K562 (cell line): ENCODE results near the gene ZNF768. TPM values are rescaled to one million over a fixed set of nuclear protein-coding genes. Genes with fewer than 3 reads are reported as not detected.

Experiments
- ATF1 ChIP-seq, 2 experiments: fragments of 450-650 bp in 1 of 2; IDR thresholded peaks; 2 replicates each; pipeline ENCODE4 v1.6.1; 2016; ENCODE audit warnings: missing compliant biosample characterization in 1 of 2, missing genetic modification characterization in 1 of 2
- BRF1 ChIP-seq: IDR thresholded peaks from 3 replicates; pipeline ENCODE4 v1.6.1; 2011; ENCODE audit warnings: borderline replicate concordance, mild to moderate bottlenecking; ENCODE audit not compliant: insufficient read length; ENCODE audit errors: extremely low read depth
- CHD4 ChIP-seq: fragments of 200-600 bp; sonication (generic); IDR thresholded peaks from 3 replicates; pipeline ENCODE4 v1.6.1; 2012; ENCODE audit warnings: low read depth, mild to moderate bottlenecking, mixed read lengths, low read length, inconsistent platforms; ENCODE audit not compliant: insufficient read depth, insufficient replicate concordance, poor library complexity, severe bottlenecking
- FOXK2 ChIP-seq, 2 experiments: fragments of 450-650 bp; IDR thresholded peaks in 1 of 2; conservative IDR thresholded peaks in 1 of 2; 2 replicates each; pipeline ENCODE4 v1.6.1; 2016; ENCODE audit warnings: low read depth in 2 of 2, mild to moderate bottlenecking in 1 of 2
- FOXO4 ChIP-seq: fragments of 450-650 bp; formaldehyde crosslinking; IDR thresholded peaks from 2 replicates; pipeline ENCODE4 v1.4.0; 2020; ENCODE audit warnings: mild to moderate bottlenecking, moderate library complexity
- GATA2 ChIP-seq: sonication (generic); formaldehyde crosslinking; IDR thresholded peaks from 2 replicates; pipeline ENCODE4 v1.4.0; 2020; ENCODE audit warnings: mild to moderate bottlenecking, missing genetic modification reagents
- HNRNPL ChIP-seq: fragments of 200-400 bp; formaldehyde crosslinking; IDR thresholded peaks from 2 replicates; pipeline ENCODE4 v1.6.1; 2017; ENCODE audit warnings: low read depth, mild to moderate bottlenecking, low read length
- LARP7 ChIP-seq: fragments of 450-650 bp; IDR thresholded peaks from 2 replicates; pipeline ENCODE4 v1.6.1; 2016
- MEF2A ChIP-seq: IDR thresholded peaks from 2 replicates; pipeline ENCODE4 v1.6.1; 2011; ENCODE audit warnings: low read depth, mild to moderate bottlenecking, low read length, moderate library complexity; ENCODE audit not compliant: control insufficient read depth
- RERE ChIP-seq: sonication (generic); formaldehyde crosslinking; IDR thresholded peaks from 2 replicates; pipeline ENCODE4 v1.8.0; 2023; ENCODE audit warnings: missing genetic modification reagents, mild to moderate bottlenecking, borderline replicate concordance
- SMAD3 ChIP-seq: fragments of 450-650 bp; formaldehyde crosslinking; conservative IDR thresholded peaks from 2 replicates; pipeline ENCODE4 v1.4.0; 2020; ENCODE audit warnings: mild to moderate bottlenecking
- SNRNP70 ChIP-seq: fragments of 200-400 bp; formaldehyde crosslinking; optimal IDR thresholded peaks from 2 replicates; pipeline ENCODE3; 2017; ENCODE audit warnings: low read depth, low read length
- TFAP4 ChIP-seq: sonication (generic); formaldehyde crosslinking; IDR thresholded peaks from 2 replicates; pipeline ENCODE4 v1.8.0; 2022; ENCODE audit warnings: missing genetic modification reagents, mild to moderate bottlenecking, moderate library complexity, borderline replicate concordance
- XRCC3 ChIP-seq: fragments of 450-650 bp; IDR thresholded peaks from 2 replicates; pipeline ENCODE4 v1.6.1; 2017; ENCODE audit warnings: mild to moderate bottlenecking, moderate library complexity
- XRCC4 ChIP-seq: IDR thresholded peaks from one replicate; pipeline ENCODE4 v1.6.1; 2011; ENCODE audit not compliant: insufficient read depth, insufficient read length; ENCODE audit errors: extremely low read depth
- ZNF134 ChIP-seq: fragments of 250-450 bp; sonication (Bioruptor Pico); conservative IDR thresholded peaks from 2 replicates; pipeline ENCODE4 v1.4.0; 2020
- ZNF212 ChIP-seq: fragments of 450-650 bp; formaldehyde crosslinking; IDR thresholded peaks from 2 replicates; pipeline ENCODE4 v1.4.0; 2020; ENCODE audit warnings: mild to moderate bottlenecking
- ZNF644 ChIP-seq: fragments of 200-800 bp; sonication (Bioruptor generic); IDR thresholded peaks from 2 replicates; pipeline ENCODE4 v1.6.1; 2016; ENCODE audit warnings: low read depth, missing genetic modification characterization, missing compliant biosample characterization
- ZNF696 ChIP-seq: fragments of 250-450 bp; sonication (Bioruptor Pico); conservative IDR thresholded peaks from 2 replicates; pipeline ENCODE4 v1.4.0; 2020; ENCODE audit warnings: mild to moderate bottlenecking, moderate library complexity
- ZNF785 ChIP-seq: fragments of 250-450 bp; sonication (Bioruptor Pico); IDR thresholded peaks from 2 replicates; pipeline ENCODE4 v1.4.0; 2020; ENCODE audit warnings: mild to moderate bottlenecking
- polyA plus RNA-seq, 8 experiments: library from polyadenylated mRNA; depleted of rRNA in 4 of 8; stranded (reverse) in 5 of 8; unstranded in 3 of 8; fragments of >200 nt; fragmentation: Nextera tagmentation in 2 of 8; fragmentation: Illumina TruSeq in 1 of 8; extraction: Ambion mirVana in 2 of 8; extraction: Trizol in 1 of 8; gene quantifications; 2 replicates each; pipeline versions ENCODE4 v1.2.1 to v1.2.3, GENCODE V29; 2011 to 2014; ENCODE audit warnings: inconsistent platforms in 1 of 8, missing spikeins in 1 of 8
- total RNA-seq, 7 experiments: library from RNA; depleted of rRNA in 6 of 7; stranded (reverse); fragments of >200 nt in 6 of 7; fragmentation: Illumina TruSeq in 2 of 7; extraction: Trizol in 2 of 7; gene quantifications; 2 replicates each; pipeline versions ENCODE4 v1.2.1 to v1.2.3, GENCODE V29; 2011 to 2021; ENCODE audit warnings: low replicate concordance in 1 of 7

The ZNF768 gene
- total and polyA plus RNA-seq, 9 of the 15 experiments (the other 6 are each of a cell fraction or from before 2014, with no cell fraction given), result 0.13 to 50.7 (median 26.9) TPM

GRCh38 chr16:30526823-30527634 lies 663 bp upstream of the ZNF768 start (continued):
- TF ChIP-seq SNRNP70 (no peak), TFAP4 (CRISPR knock-in tag) (peak; percentile 80), RERE (CRISPR knock-in tag) (no peak), ZNF212 (CRISPR knock-in tag) (no peak), MEF2A (no peak), BRF1 (no peak), ZNF696 (no peak), ZNF785 (CRISPR knock-in tag) (no peak), XRCC4 (no peak), XRCC3 (no peak), ZNF134 (CRISPR knock-in tag) (no peak), HNRNPL (peak; percentile 59; the same call in 1 of the 2 replicates), ATF1 (CRISPR knock-in tag; IDR thresholded peaks at IDR 0.05) (no peak), ATF1 (tag; IDR thresholded peaks at IDR 0.05) (peak; percentile 56), SMAD3 (peak; percentile 59; the same call in 1 of the 2 replicates), LARP7 (no peak; the same call in 1 of the 2 replicates), FOXK2 (conservative IDR thresholded peaks at IDR 0.05 in 1 of 2, IDR thresholded peaks at IDR 0.05 in 1 of 2; ENCODE audit: low read depth in 2 of 2) (peak in 1 of 2 experiments; percentile 11; a peak in 2 of 4 replicates), CHD4 (no peak), GATA2 (no peak), FOXO4 (no peak), ZNF644 (no peak)
